Suppressor macrophage treated with lipopolysaccharide for 4 hours (primary cell): ENCODE measurements around the gene UBTF.
A peak's percentile ranks its signal among the peaks of the same experiment; 100 is the strongest.

Source experiments
- DNase-seq: peaks from one replicate; pipeline ENCODE4 v3.0.0-alpha.2; 2020

UBTF gene, protein sequence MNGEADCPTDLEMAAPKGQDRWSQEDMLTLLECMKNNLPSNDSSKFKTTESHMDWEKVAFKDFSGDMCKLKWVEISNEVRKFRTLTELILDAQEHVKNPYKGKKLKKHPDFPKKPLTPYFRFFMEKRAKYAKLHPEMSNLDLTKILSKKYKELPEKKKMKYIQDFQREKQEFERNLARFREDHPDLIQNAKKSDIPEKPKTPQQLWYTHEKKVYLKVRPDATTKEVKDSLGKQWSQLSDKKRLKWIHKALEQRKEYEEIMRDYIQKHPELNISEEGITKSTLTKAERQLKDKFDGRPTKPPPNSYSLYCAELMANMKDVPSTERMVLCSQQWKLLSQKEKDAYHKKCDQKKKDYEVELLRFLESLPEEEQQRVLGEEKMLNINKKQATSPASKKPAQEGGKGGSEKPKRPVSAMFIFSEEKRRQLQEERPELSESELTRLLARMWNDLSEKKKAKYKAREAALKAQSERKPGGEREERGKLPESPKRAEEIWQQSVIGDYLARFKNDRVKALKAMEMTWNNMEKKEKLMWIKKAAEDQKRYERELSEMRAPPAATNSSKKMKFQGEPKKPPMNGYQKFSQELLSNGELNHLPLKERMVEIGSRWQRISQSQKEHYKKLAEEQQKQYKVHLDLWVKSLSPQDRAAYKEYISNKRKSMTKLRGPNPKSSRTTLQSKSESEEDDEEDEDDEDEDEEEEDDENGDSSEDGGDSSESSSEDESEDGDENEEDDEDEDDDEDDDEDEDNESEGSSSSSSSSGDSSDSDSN

DNA sequence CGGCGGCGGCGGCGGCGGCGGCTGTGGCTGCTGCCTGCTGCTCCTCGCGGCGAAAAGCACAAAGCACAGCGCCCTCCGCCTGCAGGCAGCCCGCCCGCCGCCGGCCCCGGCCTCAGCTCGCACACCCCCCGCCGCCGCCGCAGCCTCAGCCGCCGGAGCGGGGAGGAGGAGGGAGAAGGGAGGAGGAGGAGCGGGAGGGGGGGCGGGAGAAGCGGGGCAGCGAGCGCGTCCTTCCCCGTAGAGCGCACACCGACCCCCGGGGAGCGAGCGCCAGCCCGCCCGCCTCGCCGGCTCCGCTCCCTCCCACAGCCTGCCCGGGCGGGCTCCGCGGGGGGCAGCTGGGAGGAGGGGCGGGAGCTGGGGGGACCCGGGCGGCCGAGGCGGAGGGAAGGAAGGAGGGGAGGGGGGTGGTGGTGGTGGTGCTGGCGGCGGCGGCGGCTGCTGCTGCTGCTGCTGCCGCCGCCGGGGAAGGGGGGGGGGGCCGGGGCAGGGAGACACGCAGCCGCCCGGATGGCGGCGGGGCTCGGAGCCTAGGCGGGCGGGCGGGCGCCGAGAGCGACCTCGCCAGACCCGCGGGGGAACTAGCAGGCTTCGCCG lies at the start of gene UBTF:
UBTF (minus strand) TSS at position 60 of the 597 bp plus-strand sequence. CDS start 1,446 bp downstream, outside the sequence.
- peak; percentile 51 for DNase-seq

GRCh38 chr17:44268709-44269534 lies 49.4 kb upstream of the UBTF start:
- no peak for DNase-seq

DNA sequence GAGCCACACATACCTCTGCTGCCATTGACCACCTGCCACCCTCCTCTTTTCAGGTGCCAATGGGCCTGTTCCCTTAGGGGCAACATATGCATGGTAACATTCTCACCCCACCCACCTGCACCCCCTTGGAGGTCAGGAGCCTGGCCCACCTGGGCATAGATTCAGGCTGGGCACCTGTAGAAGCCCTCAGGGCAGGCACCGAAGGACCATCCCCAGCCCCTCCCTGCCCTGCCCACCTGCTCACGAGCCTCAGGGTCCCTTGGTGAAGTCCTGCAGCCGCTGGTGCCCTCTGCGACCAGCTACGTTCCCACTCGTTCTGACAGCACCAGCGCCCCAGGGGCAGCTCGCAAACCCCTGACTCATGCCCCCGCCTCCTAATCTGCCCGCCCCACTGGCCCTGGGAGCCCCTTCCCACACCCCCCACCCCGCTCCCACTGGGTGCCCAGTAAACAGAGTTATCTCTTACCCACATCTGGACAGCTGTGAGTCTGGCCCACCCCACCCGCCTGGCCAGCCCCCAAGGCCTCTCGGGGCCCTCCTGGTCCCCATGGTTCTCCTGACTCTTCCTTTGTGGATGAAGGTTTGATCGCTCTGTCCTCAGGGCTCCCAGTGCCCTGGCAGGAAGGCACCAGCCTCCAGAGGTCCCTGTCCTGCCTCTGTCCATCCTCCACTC lies 48.5 kb upstream of the UBTF start, which contains the start of gene SLC4A1:
SLC4A1 (minus strand) TSS at position 318 of the 673 bp plus-strand sequence. CDS start 5,269 bp downstream, outside the sequence.
- DNase-seq, result no peak

DNA sequence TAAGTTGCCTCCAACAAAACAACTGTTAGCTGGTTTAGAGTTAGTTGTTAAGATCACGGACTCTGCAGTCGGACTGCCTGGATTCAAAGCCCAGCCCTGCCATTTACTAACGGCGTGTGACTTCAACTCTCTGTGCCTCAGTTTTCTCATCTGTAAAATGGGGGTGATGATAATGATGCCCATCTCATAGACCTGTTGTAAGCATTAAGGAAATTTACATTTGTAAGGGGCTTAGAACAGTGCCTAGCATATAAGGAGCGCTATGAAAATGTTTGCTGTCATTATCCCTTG lies 47.6 kb upstream of the UBTF start:
- no peak for DNase-seq

GRCh38 chr17:44266402-44267164 lies 47.1 kb upstream of the UBTF start:
- DNase-seq, result no peak

DNA sequence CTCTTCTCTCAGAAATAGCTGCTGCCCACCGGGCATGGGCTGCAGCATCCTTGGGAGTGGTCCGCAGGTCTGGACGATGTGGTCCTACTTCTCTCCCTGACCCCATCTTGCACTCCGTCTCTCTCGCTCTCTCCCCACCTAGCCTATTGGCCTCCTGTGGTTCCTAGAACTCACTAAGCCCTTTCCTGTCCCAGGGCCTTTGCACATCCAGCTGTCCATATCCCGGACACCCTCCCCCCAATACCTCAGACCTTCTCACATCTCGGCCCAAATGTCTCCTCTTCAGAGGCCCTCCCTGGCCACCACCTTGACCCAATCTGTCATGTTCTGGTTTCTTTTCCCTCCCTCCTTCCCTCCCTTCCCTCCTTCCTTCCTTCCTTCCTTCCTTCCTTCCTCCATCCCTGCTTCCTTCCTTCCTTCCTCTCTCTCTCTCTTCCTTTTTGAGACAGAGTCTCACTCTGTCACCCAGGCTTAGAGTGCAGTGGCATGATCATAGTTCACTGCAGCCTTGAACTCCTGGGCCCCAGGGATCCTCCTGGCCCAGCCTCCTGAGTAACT lies 43.9 kb upstream of the UBTF start:
- no peak for DNase-seq

GRCh38 chr17:44262654-44263225 lies 43.3 kb upstream of the UBTF start:
- DNase-seq, result no peak

- DNase-seq, result no peak
Observed at GRCh38 chr17:44260296-44260695, 40.8 kb upstream of the UBTF start.

- no peak for DNase-seq
Observed at GRCh38 chr17:44258811-44259351, 39.4 kb upstream of the UBTF start.

GRCh38 chr17:44257815-44258760 lies 38.6 kb upstream of the UBTF start:
- no peak for DNase-seq

DNA sequence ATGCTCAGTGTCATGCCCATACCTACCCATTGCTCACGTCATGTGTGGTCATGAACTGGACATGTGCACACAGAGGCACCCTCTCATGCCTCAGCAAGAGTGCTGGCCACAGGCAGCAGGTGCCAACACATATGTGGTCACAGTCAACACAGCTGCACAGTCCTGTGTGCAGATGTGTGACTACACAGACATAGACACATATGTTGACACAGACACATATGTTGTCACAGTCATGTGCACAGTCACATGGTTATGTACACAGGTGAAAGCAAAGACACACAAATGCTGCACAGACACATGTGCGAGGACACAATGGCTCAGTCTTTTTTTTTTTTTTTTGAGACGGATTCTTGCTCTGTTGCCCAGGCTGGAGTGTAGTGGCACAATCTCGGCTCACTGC lies 37.2 kb upstream of the UBTF start:
- no peak for DNase-seq

- no peak for DNase-seq
Observed at GRCh38 chr17:44255915-44256314, 36.4 kb upstream of the UBTF start.

- no peak for DNase-seq
Observed at GRCh38 chr17:44254361-44255095, 35.1 kb upstream of the UBTF start.

DNA sequence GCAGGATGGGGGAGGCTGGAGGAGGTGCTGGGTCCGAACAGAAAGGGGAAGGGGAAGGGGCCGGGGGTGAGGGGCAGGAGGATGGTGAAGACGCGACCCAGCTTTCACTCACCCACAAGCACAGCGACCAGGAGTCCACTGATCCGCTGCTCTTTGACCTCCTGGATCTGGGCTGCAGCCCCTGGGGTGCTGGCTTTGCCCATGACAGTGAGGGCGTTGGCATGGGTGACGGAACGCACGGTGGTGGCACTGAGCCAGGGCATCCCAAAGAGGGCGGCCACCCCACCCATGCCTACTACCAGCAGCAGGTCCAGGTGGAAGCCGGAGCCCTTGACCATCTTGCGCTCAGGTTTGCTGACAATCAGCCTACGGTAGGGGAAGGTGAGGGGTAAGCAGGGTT lies 33.5 kb upstream of the UBTF start:
- DNase-seq, result no peak

GRCh38 chr17:44251062-44251461 lies 31.6 kb upstream of the UBTF start:
- no peak for DNase-seq

DNA sequence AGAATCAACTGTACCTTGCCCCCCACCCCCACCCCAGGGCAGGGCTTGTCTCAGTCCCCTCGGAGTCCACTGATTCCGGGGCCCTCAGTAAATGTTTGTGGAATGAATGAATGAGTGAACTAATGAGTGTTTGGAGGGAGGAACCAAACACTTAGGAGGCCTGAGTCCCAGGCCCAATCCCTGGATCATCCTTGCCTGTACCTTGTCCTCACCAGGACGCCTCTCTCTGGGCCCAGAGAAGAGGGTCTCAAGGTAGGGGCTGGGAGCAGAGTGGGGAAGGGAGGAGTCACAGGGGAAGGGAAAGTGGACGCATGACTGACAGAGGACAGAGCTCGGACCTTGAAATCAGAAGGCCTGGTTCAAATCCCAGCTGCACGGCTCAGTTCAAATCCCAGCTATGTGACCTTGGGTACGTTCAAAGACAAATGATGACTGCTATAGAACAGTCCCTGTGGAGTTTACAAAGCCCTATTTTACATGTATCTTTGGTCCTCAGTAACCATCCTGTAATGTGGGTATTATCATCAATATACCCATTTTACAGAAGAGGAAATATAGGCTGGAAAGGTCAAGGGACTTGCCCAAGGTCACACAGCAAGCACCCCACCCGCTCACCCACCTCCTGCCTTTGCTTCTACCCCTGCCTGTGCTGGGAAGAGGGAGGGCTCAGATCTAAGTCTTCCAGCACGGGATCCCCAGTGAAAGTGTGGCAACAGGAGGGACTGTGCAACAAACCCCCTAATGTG lies 30.2 kb upstream of the UBTF start:
- no peak for DNase-seq

DNA sequence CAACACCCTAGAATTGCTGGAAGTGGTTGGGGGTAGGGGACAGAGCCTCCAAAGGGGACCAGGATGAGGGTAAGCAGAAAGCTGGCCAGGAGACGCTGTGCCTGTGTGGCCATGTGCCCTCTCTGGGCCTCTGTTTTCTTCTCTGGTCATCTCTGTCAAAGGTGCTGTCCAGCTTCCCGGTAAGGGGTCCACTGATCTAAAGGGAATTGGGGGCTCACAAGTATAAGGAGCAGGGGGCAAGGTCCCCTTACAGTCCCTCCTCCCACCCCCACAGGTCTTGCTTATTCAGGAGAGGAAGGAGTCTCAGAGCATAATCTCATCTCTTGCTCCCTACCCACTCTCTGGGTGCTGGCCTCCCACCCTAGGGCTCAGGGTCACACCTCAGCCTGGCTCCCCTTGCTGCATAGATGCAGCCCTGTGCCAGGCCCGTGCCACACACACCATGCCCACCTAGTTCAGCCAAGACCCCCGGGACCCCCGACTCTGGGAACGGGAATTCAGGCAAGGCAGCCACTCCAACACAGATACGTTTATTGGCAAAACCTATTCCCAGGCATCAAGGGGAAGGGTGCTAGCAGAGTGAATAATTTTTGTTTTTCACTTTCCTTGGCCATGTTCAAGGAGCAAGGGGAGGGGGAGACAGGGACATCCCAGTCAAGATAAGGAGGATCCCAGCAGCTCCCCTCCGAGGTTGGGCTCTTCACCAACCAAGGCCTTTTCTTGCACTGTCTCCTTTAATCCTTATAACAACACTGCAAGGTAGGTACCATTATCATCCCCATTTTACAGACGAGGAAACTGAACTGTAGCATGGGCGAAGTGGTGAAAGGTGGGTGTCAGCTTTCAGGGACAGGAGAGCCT lies 28.6 kb upstream of the UBTF start:
- no peak for DNase-seq
